ENCODE results near the gene SEPTIN10. TPM values are rescaled to one million over a fixed set of nuclear protein-coding genes. Genes with fewer than 3 reads are reported as not detected.

SEPTIN10 gene
- 1 to 10 TPM; 5.8 to 6.3 TPM for total RNA-seq

DNA sequence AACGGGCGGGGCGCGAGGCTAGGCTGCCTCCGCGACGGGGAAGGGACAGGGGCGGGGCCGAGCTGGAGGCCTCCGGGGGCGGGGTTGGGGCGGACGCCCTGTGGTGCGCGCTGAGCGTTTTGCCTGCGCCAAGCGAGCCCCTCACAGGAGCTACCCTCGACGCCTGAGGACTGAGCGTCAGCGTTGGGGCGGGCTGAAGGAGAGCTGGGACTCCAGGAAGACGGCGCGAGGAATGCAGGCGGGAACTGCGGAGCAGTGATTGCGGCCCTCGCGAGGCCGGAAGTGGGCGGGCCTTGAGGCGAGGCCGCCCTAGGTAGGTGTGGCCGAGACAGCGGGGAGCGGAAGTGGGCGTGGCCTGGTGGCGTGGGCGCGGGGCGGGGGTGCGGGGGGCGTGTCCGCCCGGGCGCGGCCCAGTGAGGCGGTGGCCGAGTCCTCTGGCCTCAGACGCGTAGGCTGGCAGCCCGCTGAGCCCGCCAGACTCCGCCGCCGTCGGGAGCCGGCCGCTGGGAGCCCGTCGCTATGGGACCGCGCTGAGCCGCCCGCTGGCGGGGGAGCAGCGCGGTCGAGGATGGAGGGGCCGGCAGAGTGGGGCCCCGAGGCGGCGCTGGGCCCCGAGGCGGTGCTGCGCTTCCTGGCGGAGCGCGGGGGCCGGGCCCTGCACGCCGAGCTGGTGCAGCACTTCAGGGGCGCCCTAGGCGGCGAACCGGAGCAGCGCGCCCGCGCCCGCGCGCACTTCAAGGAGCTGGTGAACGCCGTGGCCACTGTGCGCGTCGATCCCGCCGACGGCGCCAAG, at the start of gene SEPTIN10, which contains the start of gene SOWAHC:
TSS of gene SEPTIN10 (minus strand) at position 45 of the 793 bp plus-strand sequence. CDS start 139 bp downstream, outside the sequence.
TSS of gene SOWAHC (plus strand) at position 443 of the 793 bp plus-strand sequence. CDS start at position 569, 126 bp downstream.
- ChIA-PET CTCF (interaction anchor here (0.6 to 0.9 kb wide), 2 partner anchors 67 to 90 kb away, joined by 3 to 4 read pairs; no protein-coding TSS in a partner anchor), POLR2A (interaction anchor here (0.6 kb wide), 2 partner anchors 15 to 34 kb away, joined by 3 read pairs; no protein-coding TSS in a partner anchor)
- peak within 1 kb of the TSS; percentile 37 for H3K27ac Mint-ChIP-seq
- peaks cover 1% of the 10 kb centered on the region for H3K36me3 Mint-ChIP-seq (ENCODE audit: low read depth)
- H3K27me3 Mint-ChIP-seq = peaks cover 54% of the 10 kb centered on the region
- intact Hi-C loops (cut with DNase I, micrococcal nuclease) = loop anchor here (1.0 to 5.0 kb wide), 7 partner anchors 67 to 1167 kb away; partner anchors contain the start of genes GCC2 (in 1 of the 2), NPHP1 (in 1 of the 2) and SH3RF3 (in 1 of the 2)
- peak within 1 kb of the TSS; percentile 80 for H3K4me3 Mint-ChIP-seq
- peaks cover 3% of the 10 kb centered on the region for H3K9me3 Mint-ChIP-seq (ENCODE audit: low read depth)
- peak; percentile 92 for DNase-seq
- H3K4me1 Mint-ChIP-seq = peaks cover 16% of the 10 kb centered on the region
- ATAC-seq = peak; percentile 91

- no peaks in the 10 kb centered on the region for H3K36me3 Mint-ChIP-seq (ENCODE audit: low read depth)
- ChIA-PET POLR2A (no interaction called here), CTCF (no interaction called here)
- intact Hi-C loops (cut with DNase I, micrococcal nuclease) = loop anchor here in 1 of 2 experiments (5.0 kb wide), 1 partner anchor 116 kb away; no protein-coding TSS in a partner anchor
- H3K9me3 Mint-ChIP-seq (ENCODE audit: low read depth) = no peaks in the 10 kb centered on the region
- peaks cover 14% of the 10 kb centered on the region for H3K27me3 Mint-ChIP-seq
- ATAC-seq (no peak), DNase-seq (no peak)
- no peaks in the 10 kb centered on the region for H3K4me1 Mint-ChIP-seq
- H3K4me3 Mint-ChIP-seq = no peak overlapping the region
- no peak overlapping the region for H3K27ac Mint-ChIP-seq
Measured at GRCh38 chr2:109662889-109663288, 49.1 kb upstream of the SEPTIN10 start.

- Mint-ChIP-seq H3K27me3 (peaks cover 8% of the 10 kb centered on the region), H3K9me3 (ENCODE audit: low read depth) (no peaks in the 10 kb centered on the region), H3K36me3 (ENCODE audit: low read depth) (no peaks in the 10 kb centered on the region), H3K4me3 (no peak overlapping the region), H3K27ac (no peak overlapping the region), H3K4me1 (no peaks in the 10 kb centered on the region)
- CTCF ChIA-PET = no interaction called here
- intact Hi-C loops (cut with DNase I, micrococcal nuclease) = loop anchor here in 1 of 2 experiments (5.0 kb wide), 1 partner anchor 113 kb away; no protein-coding TSS in a partner anchor
- ATAC-seq = no peak
- POLR2A ChIA-PET = no interaction called here
- DNase-seq = no peak
Measured at GRCh38 chr2:109660046-109660860, 46.5 kb upstream of the SEPTIN10 start.

GRCh38 chr2:109659396-109660045, 45.8 kb upstream of the SEPTIN10 start:
- H3K9me3 Mint-ChIP-seq (ENCODE audit: low read depth) = no peaks in the 10 kb centered on the region
- no peak overlapping the region for H3K27ac Mint-ChIP-seq
- no peak for ATAC-seq
- no peak overlapping the region for H3K4me3 Mint-ChIP-seq
- no peak for DNase-seq
- peaks cover 6% of the 10 kb centered on the region for H3K27me3 Mint-ChIP-seq
- no peaks in the 10 kb centered on the region for H3K36me3 Mint-ChIP-seq (ENCODE audit: low read depth)
- ChIA-PET CTCF (no interaction called here), POLR2A (no interaction called here)
- no peaks in the 10 kb centered on the region for H3K4me1 Mint-ChIP-seq
- intact Hi-C loops (cut with DNase I, micrococcal nuclease) = loop anchor here in 1 of 2 experiments (5.0 kb wide), 1 partner anchor 112 kb away; no protein-coding TSS in a partner anchor

- no peak for ATAC-seq
- no peak overlapping the region for H3K4me3 Mint-ChIP-seq
- no peaks in the 10 kb centered on the region for H3K4me1 Mint-ChIP-seq
- intact Hi-C loops (cut with DNase I, micrococcal nuclease) = no loop called here
- no peaks in the 10 kb centered on the region for H3K9me3 Mint-ChIP-seq (ENCODE audit: low read depth)
- no peaks in the 10 kb centered on the region for H3K36me3 Mint-ChIP-seq (ENCODE audit: low read depth)
- peaks cover 7% of the 10 kb centered on the region for H3K27me3 Mint-ChIP-seq
- H3K27ac Mint-ChIP-seq = no peak overlapping the region
- POLR2A ChIA-PET = no interaction called here
- DNase-seq = no peak
- CTCF ChIA-PET = interaction anchor here (0.6 to 1.0 kb wide), 2 partner anchors 13 to 112 kb away, joined by 3 read pairs; no protein-coding TSS in a partner anchor
Measured at GRCh38 chr2:109655287-109655686, 41.5 kb upstream of the SEPTIN10 start.

GRCh38 chr2:109654326-109655050, 40.7 kb upstream of the SEPTIN10 start:
- ATAC-seq (no peak), DNase-seq (no peak)
- Mint-ChIP-seq H3K36me3 (ENCODE audit: low read depth) (no peaks in the 10 kb centered on the region), H3K27me3 (peaks cover 7% of the 10 kb centered on the region), H3K9me3 (ENCODE audit: low read depth) (no peaks in the 10 kb centered on the region), H3K27ac (no peak overlapping the region), H3K4me3 (no peak overlapping the region), H3K4me1 (no peaks in the 10 kb centered on the region)
- intact Hi-C loops (cut with DNase I, micrococcal nuclease) = no loop called here
- ChIA-PET POLR2A (no interaction called here), CTCF (interaction anchor here (1.0 kb wide), 1 partner anchor 13 kb away, joined by 3 read pairs; no protein-coding TSS in a partner anchor)

- POLR2A ChIA-PET = no interaction called here
- ATAC-seq (no peak), DNase-seq (no peak)
- Mint-ChIP-seq H3K4me3 (no peak overlapping the region), H3K9me3 (ENCODE audit: low read depth) (no peaks in the 10 kb centered on the region), H3K27ac (no peak overlapping the region), H3K36me3 (ENCODE audit: low read depth) (no peaks in the 10 kb centered on the region), H3K4me1 (no peaks in the 10 kb centered on the region), H3K27me3 (peaks cover 9% of the 10 kb centered on the region)
- intact Hi-C loops (cut with DNase I, micrococcal nuclease) = no loop called here
- CTCF ChIA-PET = interaction anchor here (0.6 kb wide), 1 partner anchor 45 kb away, joined by 3 read pairs; no protein-coding TSS in a partner anchor
Measured at GRCh38 chr2:109649736-109650695, 36.2 kb upstream of the SEPTIN10 start.

DNA sequence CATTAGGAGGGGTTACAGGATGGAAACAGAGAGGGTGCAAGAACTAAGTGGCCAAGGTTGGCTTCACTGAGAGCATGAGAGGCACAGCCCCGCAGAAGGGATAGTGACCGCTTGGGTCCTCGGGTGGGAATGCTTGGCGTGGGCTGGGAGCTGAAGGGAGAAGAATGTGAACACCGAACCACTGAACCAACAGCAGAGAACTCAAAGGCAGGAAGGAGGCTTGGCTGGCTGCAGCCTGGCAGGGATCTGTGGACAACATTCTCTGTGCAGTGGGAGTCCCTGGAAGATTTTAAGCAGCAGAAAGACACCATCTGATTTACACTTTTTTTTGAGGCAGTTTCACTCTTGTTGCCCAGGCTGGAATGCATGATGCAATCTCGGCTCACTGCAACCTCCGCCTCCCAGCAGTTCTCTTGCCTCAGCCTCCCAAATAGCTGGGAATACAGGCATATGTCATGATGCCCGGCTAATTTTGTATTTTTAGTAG, 34.3 kb upstream of the SEPTIN10 start:
- no peak overlapping the region for H3K4me3 Mint-ChIP-seq
- ChIA-PET CTCF (no interaction called here), POLR2A (interaction anchor here (0.8 kb wide), 1 partner anchor 33 kb away, joined by 3 read pairs; no protein-coding TSS in a partner anchor)
- no peaks in the 10 kb centered on the region for H3K36me3 Mint-ChIP-seq (ENCODE audit: low read depth)
- ATAC-seq (no peak), DNase-seq (no peak)
- peaks cover 9% of the 10 kb centered on the region for H3K27me3 Mint-ChIP-seq
- intact Hi-C loops (cut with DNase I, micrococcal nuclease) = no loop called here
- H3K9me3 Mint-ChIP-seq (ENCODE audit: low read depth) = no peaks in the 10 kb centered on the region
- no peaks in the 10 kb centered on the region for H3K4me1 Mint-ChIP-seq
- no peak overlapping the region for H3K27ac Mint-ChIP-seq

- no peaks in the 10 kb centered on the region for H3K9me3 Mint-ChIP-seq (ENCODE audit: low read depth)
- ChIA-PET POLR2A (interaction anchor here (0.8 kb wide), 1 partner anchor 33 kb away, joined by 3 read pairs; no protein-coding TSS in a partner anchor), CTCF (no interaction called here)
- no peaks in the 10 kb centered on the region for H3K4me1 Mint-ChIP-seq
- peaks cover 7% of the 10 kb centered on the region for H3K27me3 Mint-ChIP-seq
- intact Hi-C loops (cut with DNase I, micrococcal nuclease) = no loop called here
- no peak overlapping the region for H3K27ac Mint-ChIP-seq
- DNase-seq (no peak), ATAC-seq (no peak)
- no peaks in the 10 kb centered on the region for H3K36me3 Mint-ChIP-seq (ENCODE audit: low read depth)
- H3K4me3 Mint-ChIP-seq = no peak overlapping the region
Measured at GRCh38 chr2:109647636-109648035, 33.9 kb upstream of the SEPTIN10 start.

- CTCF ChIA-PET = no interaction called here
- H3K27me3 Mint-ChIP-seq = peaks cover 7% of the 10 kb centered on the region
- no peaks in the 10 kb centered on the region for H3K36me3 Mint-ChIP-seq (ENCODE audit: low read depth)
- no peaks in the 10 kb centered on the region for H3K4me1 Mint-ChIP-seq
- H3K27ac Mint-ChIP-seq = no peak overlapping the region
- H3K4me3 Mint-ChIP-seq = no peak overlapping the region
- intact Hi-C loops (cut with DNase I, micrococcal nuclease) = no loop called here
- DNase-seq (no peak), ATAC-seq (no peak)
- POLR2A ChIA-PET = no interaction called here
- no peaks in the 10 kb centered on the region for H3K9me3 Mint-ChIP-seq (ENCODE audit: low read depth)
Measured at GRCh38 chr2:109646961-109647360, 33.2 kb upstream of the SEPTIN10 start.

Data from activated CD4-positive, alpha-beta T cell treated with anti-CD3 and anti-CD28 coated beads for 36 hours (primary cell).